Esophagus muscularis mucosa (tissue), 3 donors: Measurements from ENCODE around the gene G0S2.

Source experiments
- CTCF ChIP-seq, 3 experiments: fragments of 200-600 bp in 2 of 3; fragments of 450-650 bp in 1 of 3; sonication (generic) in 2 of 3; IDR thresholded peaks; one replicate each; pipeline ENCODE4 v1.5.1; 2017 to 2019; ENCODE audit warnings: antibody characterized with exemption in 3 of 3, mild to moderate bottlenecking in 2 of 3, moderate library complexity in 1 of 3
- POLR2A ChIP-seq: fragments of 450-650 bp; IDR thresholded peaks from one replicate; pipeline ENCODE4 v1.6.1; 2017; ENCODE audit warnings: antibody characterized with exemption, moderate library complexity, mild to moderate bottlenecking, low read depth
- POLR2AphosphoS5 ChIP-seq, 2 donors: sonication (generic); formaldehyde crosslinking; IDR thresholded peaks; one replicate each; pipeline ENCODE4 v1.6.1; 2017; ENCODE audit warnings: antibody characterized with exemption in 2 of 2

GRCh38 chr1:209662879-209663327 lies 12.3 kb upstream of the G0S2 start:
- no peak for TF ChIP-seq POLR2A
- no peak for TF ChIP-seq CTCF (IDR thresholded peaks at IDR 0.05)
- no peak for TF ChIP-seq POLR2AphosphoS5 (IDR thresholded peaks at IDR 0.05)
